ENCODE measurements around the gene SEPHS2. TPM values are rescaled to one million over a fixed set of nuclear protein-coding genes. Genes with fewer than 3 reads are reported as not detected.
"Not testable (repeated sequence)": the region's sequence is repeated elsewhere in the genome, so short reads cannot be mapped to it uniquely, and the experiment has no call there.

SEPHS2 gene
- total RNA-seq, 3 donors from 2014 or later (not counting 1 experiment from before 2014, with no cell fraction given) = 25.5 to 37.6 (median 35.0) TPM

DNA sequence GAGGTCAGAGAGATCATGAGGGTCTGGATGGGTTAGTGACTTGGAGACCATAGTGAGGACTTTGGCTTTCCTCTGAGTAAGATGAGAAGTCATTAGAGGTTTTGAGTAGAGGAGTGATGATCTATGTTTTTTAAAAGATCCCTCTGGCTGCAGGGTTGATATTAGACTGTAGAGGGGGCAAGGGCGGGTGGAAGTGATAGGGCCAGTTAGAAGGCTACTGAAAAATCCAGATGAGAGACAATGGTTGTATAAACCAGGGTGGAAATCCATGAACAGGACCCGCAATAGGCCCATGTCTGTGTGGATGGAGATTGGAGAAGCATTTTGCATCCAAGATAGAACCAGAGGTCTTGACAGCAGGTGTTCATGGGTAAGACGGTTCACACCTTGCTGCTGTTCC lies 36.7 kb upstream of the SEPHS2 start:
- Mint-ChIP-seq H3K27me3 (ENCODE audit: low read depth in 2 of 2) (no peaks in the 10 kb centered on the region), H3K4me1 (peaks cover 35 to 66% of the 10 kb centered on the region in 2 donors), H3K4me3 (peak overlapping the region; percentile 29), H3K27ac (peak overlapping the region; percentile 86 to 95), H3K9me3 (no peaks in the 10 kb centered on the region), H3K36me3 (peaks cover 21% of the 10 kb centered on the region)
- Histone ChIP-seq H3K27me3 (ENCODE audit: control insufficient read depth, insufficient read depth, low read length) (no peaks in the 10 kb centered on the region), H3K9me3 (ENCODE audit: control insufficient read depth, insufficient read depth, low read length) (no peaks in the 10 kb centered on the region), H3K4me1 (ENCODE audit: control insufficient read depth, insufficient read depth, low read length) (peaks cover 72% of the 10 kb centered on the region), H3K27ac (ENCODE audit: low read length) (no peak overlapping the region), H3K4me3 (ENCODE audit: low read length) (no peak overlapping the region), H3K36me3 (ENCODE audit: control insufficient read depth, insufficient read depth, low read length) (peaks cover 82% of the 10 kb centered on the region)
- TF ChIP-seq, protein P1, sequence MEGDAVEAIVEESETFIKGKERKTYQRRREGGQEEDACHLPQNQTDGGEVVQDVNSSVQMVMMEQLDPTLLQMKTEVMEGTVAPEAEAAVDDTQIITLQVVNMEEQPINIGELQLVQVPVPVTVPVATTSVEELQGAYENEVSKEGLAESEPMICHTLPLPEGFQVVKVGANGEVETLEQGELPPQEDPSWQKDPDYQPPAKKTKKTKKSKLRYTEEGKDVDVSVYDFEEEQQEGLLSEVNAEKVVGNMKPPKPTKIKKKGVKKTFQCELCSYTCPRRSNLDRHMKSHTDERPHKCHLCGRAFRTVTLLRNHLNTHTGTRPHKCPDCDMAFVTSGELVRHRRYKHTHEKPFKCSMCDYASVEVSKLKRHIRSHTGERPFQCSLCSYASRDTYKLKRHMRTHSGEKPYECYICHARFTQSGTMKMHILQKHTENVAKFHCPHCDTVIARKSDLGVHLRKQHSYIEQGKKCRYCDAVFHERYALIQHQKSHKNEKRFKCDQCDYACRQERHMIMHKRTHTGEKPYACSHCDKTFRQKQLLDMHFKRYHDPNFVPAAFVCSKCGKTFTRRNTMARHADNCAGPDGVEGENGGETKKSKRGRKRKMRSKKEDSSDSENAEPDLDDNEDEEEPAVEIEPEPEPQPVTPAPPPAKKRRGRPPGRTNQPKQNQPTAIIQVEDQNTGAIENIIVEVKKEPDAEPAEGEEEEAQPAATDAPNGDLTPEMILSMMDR (IDR thresholded peaks at IDR 0.05) = peak; percentile 28
- intact Hi-C loops (cut with micrococcal nuclease) = no loop called here
- DNase-seq = peak in 1 of 2 donors; percentile 46
- WGBS (ENCODE audit: insufficient coverage) = 95% methylated on average over 3 of the region's 3 CpGs
- ATAC-seq = peak; percentile 48 to 80 (median 73)

DNA sequence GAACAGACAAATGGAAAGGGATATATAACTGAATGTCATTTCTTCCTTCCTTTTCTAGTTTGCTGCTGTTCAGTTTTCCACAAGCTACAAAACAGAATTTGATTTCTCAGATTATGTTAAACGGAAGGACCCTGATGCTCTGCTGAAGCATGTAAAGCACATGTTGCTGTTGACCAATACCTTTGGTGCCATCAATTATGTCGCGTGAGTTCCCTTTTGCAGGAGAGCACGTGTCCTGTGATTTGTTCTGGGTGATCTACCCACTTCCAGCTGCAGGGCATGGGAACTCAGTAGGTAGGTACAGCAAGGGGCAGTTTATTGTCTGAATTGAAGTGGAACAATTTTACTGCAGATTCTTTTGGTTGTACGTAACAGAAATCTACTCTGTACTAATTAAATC lies 35.7 kb upstream of the SEPHS2 start:
- 97% methylated on average over 5 of the region's 5 CpGs for WGBS (ENCODE audit: insufficient coverage)
- Histone ChIP-seq H3K4me1 (ENCODE audit: control insufficient read depth, insufficient read depth, low read length) (peaks cover 78% of the 10 kb centered on the region), H3K27me3 (ENCODE audit: control insufficient read depth, insufficient read depth, low read length) (no peaks in the 10 kb centered on the region), H3K27ac (ENCODE audit: low read length) (no peak overlapping the region), H3K36me3 (ENCODE audit: control insufficient read depth, insufficient read depth, low read length) (peaks cover 84% of the 10 kb centered on the region), H3K4me3 (ENCODE audit: low read length) (no peak overlapping the region), H3K9me3 (ENCODE audit: control insufficient read depth, insufficient read depth, low read length) (no peaks in the 10 kb centered on the region)
- Mint-ChIP-seq H3K27ac (peak overlapping the region; percentile 86 to 95), H3K27me3 (ENCODE audit: low read depth in 2 of 2) (no peaks in the 10 kb centered on the region), H3K4me1 (peaks cover 40 to 71% of the 10 kb centered on the region in 2 donors), H3K36me3 (peaks cover 21% of the 10 kb centered on the region), H3K9me3 (no peaks in the 10 kb centered on the region), H3K4me3 (peak overlapping the region; percentile 35)
- TF ChIP-seq, protein P1 (IDR thresholded peaks at IDR 0.05) = no peak
- intact Hi-C loops (cut with micrococcal nuclease) = no loop called here
- no peak for ATAC-seq
- DNase-seq = no peak

DNA sequence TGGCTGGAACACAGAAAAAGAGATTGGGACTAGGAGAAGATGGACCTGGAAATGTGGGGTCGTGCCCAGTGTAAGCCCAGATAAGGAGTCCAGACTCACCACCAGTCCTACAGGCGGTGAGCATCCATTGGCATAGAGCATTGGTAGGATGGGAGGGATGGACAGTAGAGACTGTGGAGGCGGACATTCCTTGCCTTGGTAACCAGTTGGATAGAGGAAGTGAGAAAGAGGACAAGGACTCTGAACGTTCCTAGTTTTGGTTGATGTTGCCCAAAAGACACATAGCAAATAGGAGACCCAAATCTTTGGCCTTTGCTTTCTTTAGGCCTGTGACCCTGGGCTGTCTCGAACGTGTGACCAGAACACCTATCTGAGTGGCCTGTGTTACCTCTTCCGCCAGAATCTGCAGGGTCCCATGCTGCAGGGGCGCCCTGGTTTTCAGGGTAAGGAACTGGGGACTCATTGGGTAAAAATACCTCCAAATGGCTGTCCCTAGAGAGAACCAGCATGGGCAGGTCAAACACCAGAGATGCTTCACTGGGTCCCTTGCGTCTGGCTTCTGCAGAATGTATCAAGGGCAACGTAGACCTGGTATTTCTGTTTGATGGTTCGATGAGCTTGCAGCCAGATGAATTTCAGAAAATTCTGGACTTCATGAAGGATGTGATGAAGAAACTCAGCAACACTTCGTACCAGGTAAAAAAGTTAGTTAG lies 33.2 kb upstream of the SEPHS2 start:
- peak overlapping the region; percentile 89 to 95 for H3K27ac Mint-ChIP-seq
- ATAC-seq = no peak

DNA sequence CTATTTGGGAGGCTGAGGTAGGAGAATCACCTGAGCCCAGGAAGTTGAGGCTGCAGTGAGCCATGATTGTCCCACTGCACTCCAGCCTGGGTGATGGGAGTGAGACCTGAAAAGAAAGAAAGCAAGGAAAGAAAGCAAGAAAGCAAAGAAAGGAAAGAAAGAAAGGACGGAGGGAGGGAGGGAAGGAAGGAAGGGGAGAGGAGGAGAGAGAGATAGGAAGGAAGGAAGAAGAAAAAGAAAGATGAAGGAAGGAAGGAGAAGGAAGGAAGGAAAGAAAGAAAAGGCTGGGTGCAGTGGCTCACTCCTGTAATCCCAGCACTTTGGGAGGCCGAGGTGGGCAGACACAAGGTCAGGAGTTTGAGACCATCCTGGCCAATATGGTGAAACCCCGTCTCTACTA lies 32.1 kb upstream of the SEPHS2 start:
- H3K27me3 Mint-ChIP-seq (ENCODE audit: low read depth in 2 of 2); ATAC-seq; H3K9me3 ChIP-seq (ENCODE audit: control insufficient read depth, insufficient read depth, low read length); H3K27me3 ChIP-seq (ENCODE audit: control insufficient read depth, insufficient read depth, low read length); DNase-seq; H3K27ac ChIP-seq (ENCODE audit: low read length); intact Hi-C loops (cut with micrococcal nuclease); H3K4me3 ChIP-seq (ENCODE audit: low read length); H3K9me3 Mint-ChIP-seq: not testable (repeated sequence)
- whole genome bisulfite sequencing (ENCODE audit: insufficient coverage) = 97% methylated on average over 3 of the region's 3 CpGs
- Mint-ChIP-seq H3K36me3 (peaks cover 14% of the 10 kb centered on the region), H3K4me3 (peak overlapping the region; percentile 47), H3K4me1 (peaks cover 49 to 77% of the 10 kb centered on the region in 2 donors), H3K27ac (peak overlapping the region; percentile 89 to 95)
- Histone ChIP-seq H3K36me3 (ENCODE audit: control insufficient read depth, insufficient read depth, low read length) (peaks cover 69% of the 10 kb centered on the region), H3K4me1 (ENCODE audit: control insufficient read depth, insufficient read depth, low read length) (peaks cover 86% of the 10 kb centered on the region)

More for the DNA sequence above, 33.2 kb upstream of the SEPHS2 start:
- no peaks in the 10 kb centered on the region for H3K9me3 ChIP-seq (ENCODE audit: control insufficient read depth, insufficient read depth, low read length)
- peaks cover 44 to 72% of the 10 kb centered on the region in 2 donors for H3K4me1 Mint-ChIP-seq
- H3K36me3 Mint-ChIP-seq = peaks cover 21% of the 10 kb centered on the region
- H3K9me3 Mint-ChIP-seq = no peaks in the 10 kb centered on the region
- no peaks in the 10 kb centered on the region for H3K27me3 ChIP-seq (ENCODE audit: control insufficient read depth, insufficient read depth, low read length)
- peak overlapping the region; percentile 17 for H3K4me3 Mint-ChIP-seq
- H3K27ac ChIP-seq (ENCODE audit: low read length) = no peak overlapping the region
- no peaks in the 10 kb centered on the region for H3K27me3 Mint-ChIP-seq (ENCODE audit: low read depth in 2 of 2)
- peaks cover 91% of the 10 kb centered on the region for H3K4me1 ChIP-seq (ENCODE audit: control insufficient read depth, insufficient read depth, low read length)
- WGBS (ENCODE audit: insufficient coverage) = 90% methylated on average over 12 of the region's 12 CpGs
- H3K4me3 ChIP-seq (ENCODE audit: low read length) = no peak overlapping the region
- TF ChIP-seq, protein P1 (IDR thresholded peaks at IDR 0.05) = no peak
- peaks cover 80% of the 10 kb centered on the region for H3K36me3 ChIP-seq (ENCODE audit: control insufficient read depth, insufficient read depth, low read length)
- intact Hi-C loops (cut with micrococcal nuclease) = no loop called here
- DNase-seq = no peak
